T-helper 17 cell (primary cell): ENCODE data around the gene CLINT1. TPM values are rescaled to one million over a fixed set of nuclear protein-coding genes. Genes with fewer than 3 reads are reported as not detected.
A peak's percentile ranks its signal among the peaks of the same experiment; 100 is the strongest.
"Not testable (repeated sequence)": the region's sequence is repeated elsewhere in the genome, so short reads cannot be mapped to it uniquely, and the experiment has no call there.

ENCODE experiments used
- ATAC-seq: fragments of 150-1000 bp; cut with Tn5 transposase; 2 replicates; pipeline ENCODE4 v1.10.0; 2021; ENCODE audit warnings: mild to moderate bottlenecking, moderate library complexity
- DNase-seq, 3 donors: peaks; one replicate each; pipeline versions ENCODE4 v3.0.0 to v3.0.0-alpha.2; 2020 to 2021
- H3K9me3 ChIP-seq: one replicate; pipeline ENCODE4 v1.7.0; 2013; ENCODE audit warnings: low read length, mild to moderate bottlenecking; ENCODE audit not compliant: control insufficient read depth, poor library complexity, severe bottlenecking
- H3K27ac Mint-ChIP-seq: one replicate; pipeline ENCODE4 v1.8.0; 2022; ENCODE audit warnings: mild to moderate bottlenecking, moderate library complexity, mixed read lengths
- H3K27me3 Mint-ChIP-seq: one replicate; pipeline ENCODE4 v1.8.0; 2022; ENCODE audit warnings: mixed read lengths
- H3K36me3 Mint-ChIP-seq: one replicate; pipeline ENCODE4 v1.8.0; 2022; ENCODE audit warnings: low read depth, mixed read lengths
- H3K4me1 Mint-ChIP-seq: one replicate; pipeline ENCODE4 v1.8.0; 2022; ENCODE audit warnings: mild to moderate bottlenecking, mixed read lengths
- H3K4me3 Mint-ChIP-seq: one replicate; pipeline ENCODE4 v1.8.0; 2022; ENCODE audit warnings: mild to moderate bottlenecking, moderate library complexity, mixed read lengths
- total RNA-seq, 4 donors: library from RNA in 2 of 4; stranded (reverse) in 2 of 4; gene quantifications; one replicate each; pipeline ENCODE4 v1.2.3 and lab custom pipeline; 2022 to 2026

CLINT1 gene
- total RNA-seq, 2 donors from 2014 or later: 92.7 to 102 TPM

GRCh38 chr5:157853365-157853764 is 5.6 kb downstream of the CLINT1 start:
- ATAC-seq, H3K27me3 Mint-ChIP-seq, H3K9me3 ChIP-seq, H3K4me3 Mint-ChIP-seq, H3K27ac Mint-ChIP-seq, H3K36me3 Mint-ChIP-seq, DNase-seq: not testable (repeated sequence)
- peaks cover 46% of the 10 kb centered on the region for H3K4me1 Mint-ChIP-seq

GRCh38 chr5:157845914-157846598 is 12.9 kb downstream of the CLINT1 start:
- ATAC-seq: no peak
- Mint-ChIP-seq H3K4me1 (peaks cover 21% of the 10 kb centered on the region), H3K4me3 (no peak overlapping the region), H3K27ac (peak overlapping the region; percentile 6), H3K36me3 (peaks cover 2% of the 10 kb centered on the region), H3K27me3 (no peaks in the 10 kb centered on the region)
- DNase-seq: no peak
- no peaks in the 10 kb centered on the region for H3K9me3 ChIP-seq

GRCh38 chr5:157842787-157843186 is 16.2 kb downstream of the CLINT1 start:
- Mint-ChIP-seq H3K36me3 (peaks cover 3% of the 10 kb centered on the region), H3K4me1 (peaks cover 17% of the 10 kb centered on the region), H3K27ac (no peak overlapping the region), H3K27me3 (no peaks in the 10 kb centered on the region), H3K4me3 (no peak overlapping the region)
- DNase-seq (no peak), ATAC-seq (no peak)
- no peaks in the 10 kb centered on the region for H3K9me3 ChIP-seq

GRCh38 chr5:157842185-157842584 is 16.8 kb downstream of the CLINT1 start:
- Mint-ChIP-seq H3K36me3 (peaks cover 3% of the 10 kb centered on the region), H3K4me3 (no peak overlapping the region), H3K27ac (no peak overlapping the region), H3K4me1 (peaks cover 17% of the 10 kb centered on the region), H3K27me3 (no peaks in the 10 kb centered on the region)
- no peaks in the 10 kb centered on the region for H3K9me3 ChIP-seq
- no peak for DNase-seq
- no peak for ATAC-seq

GRCh38 chr5:157839157-157839795 is 19.7 kb downstream of the CLINT1 start:
- DNase-seq: no peak
- no peaks in the 10 kb centered on the region for H3K27me3 Mint-ChIP-seq
- no peaks in the 10 kb centered on the region for H3K9me3 ChIP-seq
- peaks cover 3% of the 10 kb centered on the region for H3K36me3 Mint-ChIP-seq
- peaks cover 28% of the 10 kb centered on the region for H3K4me1 Mint-ChIP-seq
- no peak overlapping the region for H3K27ac Mint-ChIP-seq
- no peak overlapping the region for H3K4me3 Mint-ChIP-seq
- ATAC-seq: no peak

- H3K4me1 Mint-ChIP-seq: peaks cover 39% of the 10 kb centered on the region
- no peak overlapping the region for H3K4me3 Mint-ChIP-seq
- DNase-seq (no peak), ATAC-seq (no peak)
- no peaks in the 10 kb centered on the region for H3K9me3 ChIP-seq
- peak overlapping the region; percentile 1 for H3K27ac Mint-ChIP-seq
- H3K27me3 Mint-ChIP-seq: no peaks in the 10 kb centered on the region
- peaks cover 7% of the 10 kb centered on the region for H3K36me3 Mint-ChIP-seq
Measured at GRCh38 chr5:157836121-157836753, 22.7 kb downstream of the CLINT1 start.

GRCh38 chr5:157835041-157835440 is 23.9 kb downstream of the CLINT1 start:
- DNase-seq: no peak
- no peaks in the 10 kb centered on the region for H3K27me3 Mint-ChIP-seq
- H3K4me1 Mint-ChIP-seq: peaks cover 38% of the 10 kb centered on the region
- peak overlapping the region; percentile 77 for H3K27ac Mint-ChIP-seq
- H3K4me3 Mint-ChIP-seq: no peak overlapping the region
- no peaks in the 10 kb centered on the region for H3K9me3 ChIP-seq
- no peak for ATAC-seq
- H3K36me3 Mint-ChIP-seq: peaks cover 4% of the 10 kb centered on the region

- DNase-seq (no peak), ATAC-seq (peak; percentile 50)
- peaks cover 4% of the 10 kb centered on the region for H3K36me3 Mint-ChIP-seq
- peaks cover 32% of the 10 kb centered on the region for H3K4me1 Mint-ChIP-seq
- H3K27ac Mint-ChIP-seq: no peak overlapping the region
- no peak overlapping the region for H3K4me3 Mint-ChIP-seq
- H3K9me3 ChIP-seq: no peaks in the 10 kb centered on the region
- no peaks in the 10 kb centered on the region for H3K27me3 Mint-ChIP-seq
Measured at GRCh38 chr5:157828944-157829639, 29.9 kb downstream of the CLINT1 start.

- DNase-seq (no peak), ATAC-seq (no peak)
- H3K4me1 Mint-ChIP-seq: peaks cover 28% of the 10 kb centered on the region
- H3K36me3 Mint-ChIP-seq: peaks cover 4% of the 10 kb centered on the region
- H3K27me3 Mint-ChIP-seq: no peaks in the 10 kb centered on the region
- H3K9me3 ChIP-seq: no peaks in the 10 kb centered on the region
- H3K27ac Mint-ChIP-seq: no peak overlapping the region
- H3K4me3 Mint-ChIP-seq: no peak overlapping the region
Measured at GRCh38 chr5:157828105-157828943, 30.6 kb downstream of the CLINT1 start.

GRCh38 chr5:157827423-157827822 is 31.5 kb downstream of the CLINT1 start:
- no peaks in the 10 kb centered on the region for H3K27me3 Mint-ChIP-seq
- peaks cover 1% of the 10 kb centered on the region for H3K36me3 Mint-ChIP-seq
- no peak for ATAC-seq
- peaks cover 20% of the 10 kb centered on the region for H3K4me1 Mint-ChIP-seq
- H3K4me3 Mint-ChIP-seq: no peak overlapping the region
- no peaks in the 10 kb centered on the region for H3K9me3 ChIP-seq
- H3K27ac Mint-ChIP-seq: no peak overlapping the region
- no peak for DNase-seq

GRCh38 chr5:157823655-157824054 is 35.3 kb downstream of the CLINT1 start:
- no peaks in the 10 kb centered on the region for H3K9me3 ChIP-seq
- no peak for ATAC-seq
- Mint-ChIP-seq H3K4me1 (peaks cover 23% of the 10 kb centered on the region), H3K27ac (no peak overlapping the region), H3K4me3 (no peak overlapping the region), H3K36me3 (no peaks in the 10 kb centered on the region), H3K27me3 (no peaks in the 10 kb centered on the region)
- DNase-seq: no peak

- Mint-ChIP-seq H3K4me3 (no peak overlapping the region), H3K27me3 (no peaks in the 10 kb centered on the region), H3K36me3 (no peaks in the 10 kb centered on the region), H3K27ac (no peak overlapping the region), H3K4me1 (peaks cover 21% of the 10 kb centered on the region)
- ATAC-seq: no peak
- no peaks in the 10 kb centered on the region for H3K9me3 ChIP-seq
- no peak for DNase-seq
Measured at GRCh38 chr5:157821822-157822622, 36.9 kb downstream of the CLINT1 start.
